Measurements from ENCODE around the gene KIF6. TPM values are rescaled to one million over a fixed set of nuclear protein-coding genes. Genes with fewer than 3 reads are reported as not detected.
"Not testable (repeated sequence)": the region's sequence is repeated elsewhere in the genome, so short reads cannot be mapped to it uniquely, and the experiment has no call there.

The KIF6 gene
- polyA plus RNA-seq, 1 donor (not counting 4 experiments of a cell fraction or from before 2014, with no cell fraction given), result 0.14 TPM

DNA sequence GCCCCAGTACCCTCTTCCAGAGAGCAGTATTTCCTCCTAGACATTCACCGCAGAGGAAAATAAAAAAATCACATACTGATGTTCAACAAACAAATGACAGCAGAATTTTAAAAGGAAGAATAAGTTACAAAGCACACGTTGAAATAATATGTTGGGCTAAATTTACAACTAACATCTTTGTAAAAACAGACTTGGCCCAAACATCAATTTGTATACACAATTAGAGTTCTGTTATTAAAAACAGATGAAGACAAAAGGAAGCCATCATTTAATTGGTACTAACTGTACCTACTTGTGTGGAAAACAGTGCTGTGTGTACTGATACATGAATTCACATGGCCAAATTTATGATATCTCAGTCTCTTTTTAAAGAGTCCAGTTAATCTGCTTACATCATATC, 46.3 kb downstream of the KIF6 start:
- H3K4me3 ChIP-seq (ENCODE audit: control insufficient read depth in 2 of 3, extremely low read depth in 1 of 3, insufficient read depth in 2 of 3, low read depth in 1 of 3, low read length in 3 of 3), result no peak overlapping the region
- no peaks in the 10 kb centered on the region for H3K79me2 ChIP-seq (ENCODE audit: control insufficient read depth, insufficient read depth, low read length)
- TF ChIP-seq EZH2 (IDR thresholded peaks at IDR 0.05; ENCODE audit: low read length) (no peak), CTCF (optimal IDR thresholded peaks at IDR 0.05 in 1 of 3, IDR thresholded peaks at IDR 0.05 in 1 of 3, conservative IDR thresholded peaks at IDR 0.05 in 1 of 3; ENCODE audit: extremely low read depth in 1 of 3, insufficient read depth in 2 of 3, low read length in 3 of 3) (no peak)
- no peaks in the 10 kb centered on the region for H3K27me3 ChIP-seq (ENCODE audit: control insufficient read depth, extremely low read depth, insufficient read depth, low read length)
- no peaks in the 10 kb centered on the region for H4K20me1 ChIP-seq (ENCODE audit: control insufficient read depth, extremely low read depth, insufficient read depth, low read length)
- DNase-seq (ENCODE audit: low read depth, low spot score) (no peak), FAIRE-seq (no peak)
- no peaks in the 10 kb centered on the region for H3K36me3 ChIP-seq (ENCODE audit: control insufficient read depth in 2 of 2, extremely low read depth in 1 of 2, insufficient read depth in 2 of 2, low read length in 2 of 2)
- no peak overlapping the region for H3K27ac ChIP-seq (ENCODE audit: control insufficient read depth, insufficient read depth, low read length)
- no peak overlapping the region for H3K9ac ChIP-seq (ENCODE audit: control insufficient read depth, extremely low read depth, insufficient read depth, low read length)
- dilution Hi-C loops (cut with MboI; ENCODE audit: extremely low pct_ligation_motif_present, low sequenced_read_pairs), result no loop called here
- no peak overlapping the region for H3K4me2 ChIP-seq (ENCODE audit: control insufficient read depth, extremely low read depth, insufficient read depth, low read depth, low read length)
- H3K9me3 ChIP-seq (ENCODE audit: control insufficient read depth, low read depth, low read length), result no peaks in the 10 kb centered on the region
- H3K9me1 ChIP-seq (ENCODE audit: control insufficient read depth, extremely low read depth, insufficient read depth, low read length), result no peaks in the 10 kb centered on the region
- H2AFZ ChIP-seq (ENCODE audit: control insufficient read depth, low read length), result no peak overlapping the region
- no peaks in the 10 kb centered on the region for H3K4me1 ChIP-seq (ENCODE audit: control insufficient read depth, extremely low read depth, insufficient read depth, low read length)

- DNase-seq (ENCODE audit: low read depth, low spot score); FAIRE-seq; dilution Hi-C loops (cut with MboI; ENCODE audit: extremely low pct_ligation_motif_present, low sequenced_read_pairs): not testable (repeated sequence)
Observed at GRCh38 chr6:39677318-39677717, 47.9 kb downstream of the KIF6 start.

GRCh38 chr6:39670519-39670918, 54.7 kb downstream of the KIF6 start:
- Histone ChIP-seq H3K9ac (ENCODE audit: control insufficient read depth, extremely low read depth, insufficient read depth, low read length) (no peak overlapping the region), H3K79me2 (ENCODE audit: control insufficient read depth, insufficient read depth, low read length) (no peaks in the 10 kb centered on the region), H3K36me3 (ENCODE audit: control insufficient read depth in 2 of 2, extremely low read depth in 1 of 2, insufficient read depth in 2 of 2, low read length in 2 of 2) (no peaks in the 10 kb centered on the region), H3K4me3 (ENCODE audit: control insufficient read depth in 2 of 3, extremely low read depth in 1 of 3, insufficient read depth in 2 of 3, low read depth in 1 of 3, low read length in 3 of 3) (no peak overlapping the region), H3K9me3 (ENCODE audit: control insufficient read depth, low read depth, low read length) (no peaks in the 10 kb centered on the region), H3K27ac (ENCODE audit: control insufficient read depth, insufficient read depth, low read length) (no peak overlapping the region), H4K20me1 (ENCODE audit: control insufficient read depth, extremely low read depth, insufficient read depth, low read length) (no peaks in the 10 kb centered on the region), H3K4me1 (ENCODE audit: control insufficient read depth, extremely low read depth, insufficient read depth, low read length) (no peaks in the 10 kb centered on the region), H3K9me1 (ENCODE audit: control insufficient read depth, extremely low read depth, insufficient read depth, low read length) (no peaks in the 10 kb centered on the region), H2AFZ (ENCODE audit: control insufficient read depth, low read length) (no peak overlapping the region), H3K4me2 (ENCODE audit: control insufficient read depth, extremely low read depth, insufficient read depth, low read depth, low read length) (no peak overlapping the region), H3K27me3 (ENCODE audit: control insufficient read depth, extremely low read depth, insufficient read depth, low read length) (no peaks in the 10 kb centered on the region)
- dilution Hi-C loops (cut with MboI; ENCODE audit: extremely low pct_ligation_motif_present, low sequenced_read_pairs), result no loop called here
- no peak for FAIRE-seq
- DNase-seq (ENCODE audit: low read depth, low spot score), result no peak
- TF ChIP-seq EZH2 (IDR thresholded peaks at IDR 0.05; ENCODE audit: low read length) (no peak), CTCF (optimal IDR thresholded peaks at IDR 0.05 in 1 of 3, IDR thresholded peaks at IDR 0.05 in 1 of 3, conservative IDR thresholded peaks at IDR 0.05 in 1 of 3; ENCODE audit: extremely low read depth in 1 of 3, insufficient read depth in 2 of 3, low read length in 3 of 3) (no peak)

More at GRCh38 chr6:39677318-39677717, 47.9 kb downstream of the KIF6 start:
- not testable (repeated sequence) for H3K9ac ChIP-seq (ENCODE audit: control insufficient read depth, extremely low read depth, insufficient read depth, low read length); H3K79me2 ChIP-seq (ENCODE audit: control insufficient read depth, insufficient read depth, low read length); H3K4me3 ChIP-seq (ENCODE audit: control insufficient read depth in 2 of 3, extremely low read depth in 1 of 3, insufficient read depth in 2 of 3, low read depth in 1 of 3, low read length in 3 of 3); H3K36me3 ChIP-seq (ENCODE audit: control insufficient read depth in 2 of 2, extremely low read depth in 1 of 2, insufficient read depth in 2 of 2, low read length in 2 of 2); H3K9me1 ChIP-seq (ENCODE audit: control insufficient read depth, extremely low read depth, insufficient read depth, low read length); H3K27ac ChIP-seq (ENCODE audit: control insufficient read depth, insufficient read depth, low read length); H3K4me2 ChIP-seq (ENCODE audit: control insufficient read depth, extremely low read depth, insufficient read depth, low read depth, low read length); H3K9me3 ChIP-seq (ENCODE audit: control insufficient read depth, low read depth, low read length); H4K20me1 ChIP-seq (ENCODE audit: control insufficient read depth, extremely low read depth, insufficient read depth, low read length); H2AFZ ChIP-seq (ENCODE audit: control insufficient read depth, low read length); H3K27me3 ChIP-seq (ENCODE audit: control insufficient read depth, extremely low read depth, insufficient read depth, low read length); H3K4me1 ChIP-seq (ENCODE audit: control insufficient read depth, extremely low read depth, insufficient read depth, low read length)
